Inflammatory macrophage (primary cell): ENCODE data around the gene LRP1-AS.

Experiments used
- DNase-seq, 2 donors: peaks; one replicate each; pipeline ENCODE4 v3.0.0-alpha.2; 2020 to 2022
- total RNA-seq, 18 experiments: gene quantifications; one replicate each; lab custom pipeline; 2026; ENCODE audit warnings: mixed read lengths in 6 of 18, inconsistent platforms in 2 of 18; lab: John Stamatoyannopoulos, UW

Gene LRP1-AS
- 0 to 0.16 (median 0.03) reads per million in 18 experiments for total RNA-seq

- DNase-seq: no peak
These were observed at the start of gene LRP1-AS for GRCh38 chr12:57146961-57147944. TSS of gene LRP1-AS (minus strand) at chr12:57147619.

- no peak for DNase-seq
These were observed 49.5 kb upstream of the LRP1-AS start for GRCh38 chr12:57196956-57197355.

GRCh38 chr12:57196439-57196838 lies 49.0 kb upstream of the LRP1-AS start:
- no peak for DNase-seq

GRCh38 chr12:57195611-57196371 lies 48.4 kb upstream of the LRP1-AS start:
- no peak for DNase-seq

GRCh38 chr12:57195186-57195585 lies 47.8 kb upstream of the LRP1-AS start:
- no peak for DNase-seq

- no peak for DNase-seq
These were observed 46.8 kb upstream of the LRP1-AS start for GRCh38 chr12:57194253-57194652.

- no peak for DNase-seq
These were observed 46.4 kb upstream of the LRP1-AS start for GRCh38 chr12:57193706-57194245.

GRCh38 chr12:57192920-57193319 lies 45.5 kb upstream of the LRP1-AS start:
- no peak for DNase-seq

GRCh38 chr12:57191410-57191809 lies 44.0 kb upstream of the LRP1-AS start:
- no peak for DNase-seq

- DNase-seq: no peak
These were observed 43.4 kb upstream of the LRP1-AS start for GRCh38 chr12:57190821-57191220.

- no peak for DNase-seq
These were observed 42.6 kb upstream of the LRP1-AS start for GRCh38 chr12:57190037-57190436.

GRCh38 chr12:57188090-57188425 lies 40.6 kb upstream of the LRP1-AS start:
- DNase-seq: no peak

GRCh38 chr12:57187222-57188089 lies 40.0 kb upstream of the LRP1-AS start:
- no peak for DNase-seq

GRCh38 chr12:57185906-57186508 lies 38.6 kb upstream of the LRP1-AS start:
- peak in 1 of 2 donors; percentile 42 for DNase-seq

GRCh38 chr12:57185403-57185802 lies 38.0 kb upstream of the LRP1-AS start:
- DNase-seq: no peak

GRCh38 chr12:57183939-57184725 lies 36.7 kb upstream of the LRP1-AS start:
- no peak for DNase-seq

- DNase-seq: peak; percentile 56 to 65
These were observed 35.6 kb upstream of the LRP1-AS start for GRCh38 chr12:57182918-57183575.

- DNase-seq: no peak
These were observed 34.2 kb upstream of the LRP1-AS start for GRCh38 chr12:57181561-57182155.

GRCh38 chr12:57181072-57181471 lies 33.7 kb upstream of the LRP1-AS start:
- DNase-seq: no peak
